ENCODE measurements around the gene PPP1R7. TPM values are rescaled to one million over a fixed set of nuclear protein-coding genes. Genes with fewer than 3 reads are reported as not detected.
A peak's percentile ranks its signal among the peaks of the same experiment; 100 is the strongest.

The PPP1R7 gene
- total RNA-seq, 1 donor from 2014 or later = 49.9 TPM

- no peak for DNase-seq (ENCODE audit: low spot score, unreplicated experiment)
- peaks cover 29% of the 10 kb centered on the region for H3K27me3 Mint-ChIP-seq
- H3K4me3 Mint-ChIP-seq (ENCODE audit: low read depth) = no peak overlapping the region
- H3K4me1 Mint-ChIP-seq (ENCODE audit: low read depth) = peaks cover 2% of the 10 kb centered on the region
- TF ChIP-seq, protein P1, sequence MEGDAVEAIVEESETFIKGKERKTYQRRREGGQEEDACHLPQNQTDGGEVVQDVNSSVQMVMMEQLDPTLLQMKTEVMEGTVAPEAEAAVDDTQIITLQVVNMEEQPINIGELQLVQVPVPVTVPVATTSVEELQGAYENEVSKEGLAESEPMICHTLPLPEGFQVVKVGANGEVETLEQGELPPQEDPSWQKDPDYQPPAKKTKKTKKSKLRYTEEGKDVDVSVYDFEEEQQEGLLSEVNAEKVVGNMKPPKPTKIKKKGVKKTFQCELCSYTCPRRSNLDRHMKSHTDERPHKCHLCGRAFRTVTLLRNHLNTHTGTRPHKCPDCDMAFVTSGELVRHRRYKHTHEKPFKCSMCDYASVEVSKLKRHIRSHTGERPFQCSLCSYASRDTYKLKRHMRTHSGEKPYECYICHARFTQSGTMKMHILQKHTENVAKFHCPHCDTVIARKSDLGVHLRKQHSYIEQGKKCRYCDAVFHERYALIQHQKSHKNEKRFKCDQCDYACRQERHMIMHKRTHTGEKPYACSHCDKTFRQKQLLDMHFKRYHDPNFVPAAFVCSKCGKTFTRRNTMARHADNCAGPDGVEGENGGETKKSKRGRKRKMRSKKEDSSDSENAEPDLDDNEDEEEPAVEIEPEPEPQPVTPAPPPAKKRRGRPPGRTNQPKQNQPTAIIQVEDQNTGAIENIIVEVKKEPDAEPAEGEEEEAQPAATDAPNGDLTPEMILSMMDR (IDR thresholded peaks at IDR 0.05; ENCODE audit: unreplicated experiment) = no peak
- no peak overlapping the region for H3K27ac Mint-ChIP-seq
- H3K9me3 Mint-ChIP-seq (ENCODE audit: low read depth) = no peaks in the 10 kb centered on the region
- no peaks in the 10 kb centered on the region for H3K36me3 Mint-ChIP-seq (ENCODE audit: insufficient read depth)
Observed at GRCh38 chr2:241213567-241213966, 63.3 kb downstream of the PPP1R7 start.

GRCh38 chr2:241214209-241214608 is 63.9 kb downstream of the PPP1R7 start:
- H3K4me1 Mint-ChIP-seq (ENCODE audit: low read depth) = peaks cover 7% of the 10 kb centered on the region
- H3K9me3 Mint-ChIP-seq (ENCODE audit: low read depth) = no peaks in the 10 kb centered on the region
- DNase-seq (ENCODE audit: low spot score, unreplicated experiment) = no peak
- H3K27me3 Mint-ChIP-seq = peaks cover 34% of the 10 kb centered on the region
- TF ChIP-seq, protein P1 (IDR thresholded peaks at IDR 0.05; ENCODE audit: unreplicated experiment) = no peak
- no peaks in the 10 kb centered on the region for H3K36me3 Mint-ChIP-seq (ENCODE audit: insufficient read depth)
- no peak overlapping the region for H3K27ac Mint-ChIP-seq
- H3K4me3 Mint-ChIP-seq (ENCODE audit: low read depth) = no peak overlapping the region

- Mint-ChIP-seq H3K27me3 (peaks cover 35% of the 10 kb centered on the region), H3K27ac (no peak overlapping the region), H3K9me3 (ENCODE audit: low read depth) (no peaks in the 10 kb centered on the region), H3K4me1 (ENCODE audit: low read depth) (peaks cover 8% of the 10 kb centered on the region), H3K4me3 (ENCODE audit: low read depth) (no peak overlapping the region), H3K36me3 (ENCODE audit: insufficient read depth) (no peaks in the 10 kb centered on the region)
- TF ChIP-seq, protein P1 (IDR thresholded peaks at IDR 0.05; ENCODE audit: unreplicated experiment) = no peak
- DNase-seq (ENCODE audit: low spot score, unreplicated experiment) = no peak
Observed at GRCh38 chr2:241214766-241215165, 64.5 kb downstream of the PPP1R7 start.

- no peak for DNase-seq (ENCODE audit: low spot score, unreplicated experiment)
- Mint-ChIP-seq H3K27ac (no peak overlapping the region), H3K27me3 (peaks cover 39% of the 10 kb centered on the region), H3K36me3 (ENCODE audit: insufficient read depth) (peaks cover 1% of the 10 kb centered on the region), H3K9me3 (ENCODE audit: low read depth) (no peaks in the 10 kb centered on the region), H3K4me1 (ENCODE audit: low read depth) (peaks cover 8% of the 10 kb centered on the region), H3K4me3 (ENCODE audit: low read depth) (no peak overlapping the region)
- TF ChIP-seq, protein P1 (IDR thresholded peaks at IDR 0.05; ENCODE audit: unreplicated experiment) = no peak
Observed at GRCh38 chr2:241215421-241215820, 65.2 kb downstream of the PPP1R7 start.

GRCh38 chr2:241216211-241216761 is 66.0 kb downstream of the PPP1R7 start:
- H3K36me3 Mint-ChIP-seq (ENCODE audit: insufficient read depth) = peaks cover 1% of the 10 kb centered on the region
- no peak overlapping the region for H3K27ac Mint-ChIP-seq

More at GRCh38 chr2:241216211-241216761, 66.0 kb downstream of the PPP1R7 start:
- Mint-ChIP-seq H3K9me3 (ENCODE audit: low read depth) (no peaks in the 10 kb centered on the region), H3K27me3 (peaks cover 39% of the 10 kb centered on the region), H3K4me1 (ENCODE audit: low read depth) (peaks cover 8% of the 10 kb centered on the region), H3K4me3 (ENCODE audit: low read depth) (peak overlapping the region; percentile 51)
- no peak for DNase-seq (ENCODE audit: low spot score, unreplicated experiment)
- TF ChIP-seq, protein P1 (IDR thresholded peaks at IDR 0.05; ENCODE audit: unreplicated experiment) = no peak

Data from progenitor cell of endocrine pancreas (in vitro differentiated cells).